ENCODE results near the gene KLHL35. TPM values are rescaled to one million over a fixed set of nuclear protein-coding genes. Genes with fewer than 3 reads are reported as not detected.
"Not testable (repeated sequence)": the region's sequence is repeated elsewhere in the genome, so short reads cannot be mapped to it uniquely, and the experiment has no call there.

Gene KLHL35
- total and polyA plus RNA-seq, 2 experiments from 2014 or later = 0.10 to 0.28 TPM

GRCh38 chr11:75378776-75379175 is 54.2 kb downstream of the KLHL35 start:
- H3F3A ChIP-seq (replicated peaks; ENCODE audit: low read depth); H3K27ac ChIP-seq (ENCODE audit: low read depth); H3K27me3 ChIP-seq (ENCODE audit: insufficient read depth); H3K9me3 Mint-ChIP-seq; H3K4me1 ChIP-seq (ENCODE audit: insufficient read depth); H3K4me3 Mint-ChIP-seq; ATAC-seq; H3K4me2 ChIP-seq; H4K20me1 ChIP-seq (replicated peaks; ENCODE audit: insufficient read depth); H2AFZ ChIP-seq; H3K36me3 Mint-ChIP-seq (ENCODE audit: low read depth); H3K27me3 Mint-ChIP-seq (ENCODE audit: insufficient read depth, low read depth, poor library complexity); H3K4me3 ChIP-seq; H3K36me3 ChIP-seq (ENCODE audit: insufficient read depth); H3K79me2 ChIP-seq (replicated peaks; ENCODE audit: insufficient read depth); H3K27ac Mint-ChIP-seq; DNase-seq (ENCODE audit: low spot score); H3K9me2 ChIP-seq (ENCODE audit: insufficient read depth): not testable (repeated sequence)
- peaks cover 17% of the 10 kb centered on the region for H3K4me1 Mint-ChIP-seq

- Histone ChIP-seq H3K4me3 (no peak overlapping the region), H3K4me1 (ENCODE audit: insufficient read depth) (no peaks in the 10 kb centered on the region), H3K9me2 (ENCODE audit: insufficient read depth) (no peaks in the 10 kb centered on the region), H3K27ac (ENCODE audit: low read depth) (no peak overlapping the region), H3F3A (replicated peaks; ENCODE audit: low read depth) (no peaks in the 10 kb centered on the region), H4K20me1 (replicated peaks; ENCODE audit: insufficient read depth) (no peaks in the 10 kb centered on the region), H3K27me3 (ENCODE audit: insufficient read depth) (no peaks in the 10 kb centered on the region), H2AFZ (0 out of 2 replicates have a peak overlapping the region, but pooled peaks have one; percentile 10), H3K36me3 (ENCODE audit: insufficient read depth) (no peaks in the 10 kb centered on the region), H3K4me2 (no peak overlapping the region), H3K79me2 (replicated peaks; ENCODE audit: insufficient read depth) (no peaks in the 10 kb centered on the region)
- Mint-ChIP-seq H3K9me3 (no peaks in the 10 kb centered on the region), H3K36me3 (ENCODE audit: low read depth) (no peaks in the 10 kb centered on the region; the same call in 2 of the 3 replicates), H3K27me3 (ENCODE audit: insufficient read depth, low read depth, poor library complexity) (peaks cover 7% of the 10 kb centered on the region), H3K4me3 (no peak overlapping the region), H3K27ac (peak overlapping the region; percentile 62; the same call in 1 of the 2 replicates), H3K4me1 (peaks cover 9% of the 10 kb centered on the region)
- peak; percentile 38 to 52 for TF ChIP-seq CTCF (conservative IDR thresholded peaks at IDR 0.05; ENCODE audit: low read depth in 2 of 2)
- no peak for TF ChIP-seq REST (IDR thresholded peaks at IDR 0.05; ENCODE audit: unreplicated experiment)
- peak; percentile 44 for DNase-seq (ENCODE audit: low spot score)
- ATAC-seq = peak; percentile 78
Measured at GRCh38 chr11:75376175-75376574, 56.8 kb downstream of the KLHL35 start.

GRCh38 chr11:75375626-75376025 is 57.4 kb downstream of the KLHL35 start:
- ATAC-seq (no peak), DNase-seq (ENCODE audit: low spot score) (no peak)
- no peaks in the 10 kb centered on the region for H3K27me3 ChIP-seq (ENCODE audit: insufficient read depth)
- no peak for TF ChIP-seq ETS1 (IDR thresholded peaks at IDR 0.05)
- TF ChIP-seq CREB1 (CRISPR knock-in tag; IDR thresholded peaks at IDR 0.05; ENCODE audit: low read depth) = no peak
- no peak for TF ChIP-seq EZH2 (IDR thresholded peaks at IDR 0.05; ENCODE audit: low read depth, unreplicated experiment)
- no peak for TF ChIP-seq EZH2phosphoT487 (IDR thresholded peaks at IDR 0.05; ENCODE audit: unreplicated experiment)
- no peak for TF ChIP-seq STAT1 (IDR thresholded peaks at IDR 0.05; ENCODE audit: unreplicated experiment)
- 0 out of 2 replicates have a peak overlapping the region, but pooled peaks have one; percentile 10 for H2AFZ ChIP-seq
- no peaks in the 10 kb centered on the region for H4K20me1 ChIP-seq (replicated peaks; ENCODE audit: insufficient read depth)
- H3K79me2 ChIP-seq (replicated peaks; ENCODE audit: insufficient read depth) = no peaks in the 10 kb centered on the region
- H3K4me1 Mint-ChIP-seq = peaks cover 4% of the 10 kb centered on the region
- H3K36me3 ChIP-seq (ENCODE audit: insufficient read depth) = no peaks in the 10 kb centered on the region
- no peaks in the 10 kb centered on the region for H3F3A ChIP-seq (replicated peaks; ENCODE audit: low read depth)
- H3K9me3 Mint-ChIP-seq = no peaks in the 10 kb centered on the region
- H3K4me1 ChIP-seq (ENCODE audit: insufficient read depth) = no peaks in the 10 kb centered on the region
- H3K4me3 ChIP-seq = no peak overlapping the region
- H3K4me2 ChIP-seq = no peak overlapping the region
- H3K27ac Mint-ChIP-seq = no peak overlapping the region
- H3K36me3 Mint-ChIP-seq (ENCODE audit: low read depth) = no peaks in the 10 kb centered on the region; the same call in 2 of the 3 replicates
- no peaks in the 10 kb centered on the region for H3K9me2 ChIP-seq (ENCODE audit: insufficient read depth)
- H3K27me3 Mint-ChIP-seq (ENCODE audit: insufficient read depth, low read depth, poor library complexity) = peaks cover 5% of the 10 kb centered on the region
- H3K27ac ChIP-seq (ENCODE audit: low read depth) = no peak overlapping the region
- no peak overlapping the region for H3K4me3 Mint-ChIP-seq

All from GM23338 (cell line).